K562 (cell line): ENCODE measurements around the gene FAM234A. TPM values are rescaled to one million over a fixed set of nuclear protein-coding genes. Genes with fewer than 3 reads are reported as not detected.

Source experiments
- ATAC-seq: fragments of 200-7000 bp; cut with Tn5 transposase; 3 replicates; pipeline ENCODE4 v1.9.1; 2020; ENCODE audit warnings: moderate library complexity
- BruUV-seq: library from RNA; stranded (reverse); fragments of 400-500 nt; replicated peaks from 2 replicates; lab custom pipeline; 2021; lab: Mats Ljungman, UMichigan
- CTCF ChIA-PET: fragments of 300-600 bp; formaldehyde crosslinking; extraction: SDS; loops from one replicate; lab custom pipeline; 2021; ENCODE audit warnings: low intra/inter-chr PET ratio; lab: Yijun Ruan, JAX
- POLR2A ChIA-PET: fragments of 300-600, 350-650 bp; sonication (Branson Sonifier 250); formaldehyde crosslinking; extraction: SDS; loops from one replicate; lab custom pipeline; 2021; ENCODE audit warnings: antibody characterized with exemption, inconsistent platforms; lab: Yijun Ruan, JAX
- DNase-seq, 4 experiments: peaks; one replicate each; pipeline versions ENCODE4 v3.0.0 to v3.0.0-alpha.2; 2011 to 2018; ENCODE audit warnings: low spot score in 3 of 4, mixed read lengths in 3 of 4; ENCODE audit errors: extremely low read depth in 1 of 4
- FAIRE-seq: peaks from 2 replicates; lab custom pipeline; 2011; peaks lifted over from hg19 to GRCh38; lab: Jason Lieb, UNC
- H2AFZ ChIP-seq: 2 replicates; pipeline ENCODE4 v1.6.0; 2011; ENCODE audit warnings: low read depth, low read length, control low read depth, inconsistent platforms
- H3K27ac ChIP-seq: fragments of 200-600 bp; 3 replicates; pipeline ENCODE4 v1.8.0; 2011; ENCODE audit warnings: low read depth, mild to moderate bottlenecking, control low read depth, inconsistent platforms, low read length, moderate library complexity, mixed read lengths; ENCODE audit errors: extremely low read depth
- H3K27me3 ChIP-seq, 2 experiments: fragments of 300-600 bp in 1 of 2; 2 replicates in 1 of 2; 3 replicates in 1 of 2; pipeline versions ENCODE4 v1.6.0 to v1.8.0; 2011; ENCODE audit warnings: inconsistent platforms in 2 of 2, low read length in 2 of 2, mild to moderate bottlenecking in 1 of 2, mixed read lengths in 1 of 2, moderate library complexity in 1 of 2; ENCODE audit not compliant: control insufficient read depth in 2 of 2, insufficient read depth in 2 of 2
- H3K36me3 ChIP-seq: fragments of 300-600 bp; 3 replicates; pipeline ENCODE4 v1.8.0; 2011; ENCODE audit warnings: mild to moderate bottlenecking, low read length, inconsistent platforms; ENCODE audit not compliant: control insufficient read depth, insufficient read depth
- H3K4me1 ChIP-seq, 2 experiments: fragments of 200-600 bp in 1 of 2; replicated peaks in 1 of 2; 2 replicates in 1 of 2; 3 replicates in 1 of 2; pipeline versions ENCODE4 v1.5.1 to v1.8.0; 2011; ENCODE audit warnings: inconsistent platforms in 2 of 2, low read length in 2 of 2, mild to moderate bottlenecking in 1 of 2, mixed read lengths in 1 of 2, moderate library complexity in 1 of 2; ENCODE audit not compliant: control insufficient read depth in 2 of 2, insufficient read depth in 2 of 2
- H3K4me2 ChIP-seq: 2 replicates; pipeline ENCODE4 v1.6.1; 2011; ENCODE audit warnings: low read length, control low read depth, inconsistent platforms, mixed read lengths; ENCODE audit not compliant: insufficient read depth
- H3K4me3 ChIP-seq: fragments of 200-600 bp; sonication (generic), shearing (Covaris generic); 2 replicates; pipeline ENCODE4 v1.5.1; 2016; ENCODE audit warnings: control low read depth, inconsistent platforms
- H3K79me2 ChIP-seq: fragments of 200-600 bp; 3 replicates; pipeline ENCODE4 v1.8.0; 2011; ENCODE audit warnings: low read length, inconsistent platforms; ENCODE audit not compliant: control insufficient read depth, insufficient read depth
- H3K9ac ChIP-seq, 2 experiments: 2 replicates each; pipeline versions ENCODE4 v1.6.0 to v1.6.1; 2011; ENCODE audit warnings: low read depth in 2 of 2, low read length in 2 of 2, control low read depth in 1 of 2, inconsistent platforms in 1 of 2, mild to moderate bottlenecking in 1 of 2, mixed read lengths in 1 of 2; ENCODE audit not compliant: insufficient read depth in 1 of 2
- H3K9me1 ChIP-seq: one replicate; pipeline ENCODE4 v1.6.0; 2011; ENCODE audit warnings: inconsistent platforms, mild to moderate bottlenecking, low read length, moderate library complexity; ENCODE audit not compliant: control insufficient read depth, insufficient read depth
- H3K9me3 ChIP-seq: replicated peaks from 2 replicates; pipeline ENCODE4 v1.5.1; 2011; ENCODE audit warnings: low read depth, low read length, inconsistent platforms; ENCODE audit not compliant: control insufficient read depth, insufficient read depth
- H4K20me1 ChIP-seq: replicated peaks from 2 replicates; pipeline ENCODE4 v1.6.1; 2011; ENCODE audit warnings: low read length, inconsistent platforms, mixed read lengths; ENCODE audit not compliant: control insufficient read depth, insufficient read depth
- GTF2A2 ChIP-seq: IDR thresholded peaks from 2 replicates; pipeline ENCODE4 v1.6.1; 2016; ENCODE audit warnings: mild to moderate bottlenecking, missing genetic modification characterization, missing compliant biosample characterization
- JUN ChIP-seq, 2 experiments: sonication (generic) in 1 of 2; formaldehyde crosslinking in 1 of 2; IDR thresholded peaks; 2 replicates each; pipeline versions ENCODE4 v1.6.1 to v1.8.0; 2012 to 2022; ENCODE audit warnings: borderline replicate concordance in 2 of 2, mild to moderate bottlenecking in 2 of 2, improper control_type of control experiment in 1 of 2, low read depth in 1 of 2, low read length in 1 of 2, missing genetic modification reagents in 1 of 2
- L3MBTL2 ChIP-seq: fragments of 450-650 bp; IDR thresholded peaks from 2 replicates; pipeline ENCODE4 v1.6.1; 2016; ENCODE audit warnings: mild to moderate bottlenecking, moderate library complexity
- MAFK ChIP-seq: IDR thresholded peaks from 2 replicates; pipeline ENCODE4 v1.6.1; 2011; ENCODE audit warnings: low read length, improper control_type of control experiment
- MAX ChIP-seq: sonication (generic); formaldehyde crosslinking; IDR thresholded peaks from 2 replicates; pipeline ENCODE4 v1.9.0; 2022; ENCODE audit warnings: mild to moderate bottlenecking, missing genetic modification reagents
- PHF20 ChIP-seq: fragments of 450-650 bp; IDR thresholded peaks from 2 replicates; pipeline ENCODE4 v1.6.1; 2018; ENCODE audit not compliant: partially characterized antibody
- RCOR1 ChIP-seq, 2 experiments: IDR thresholded peaks; 2 replicates each; pipeline ENCODE4 v1.6.1; 2012; ENCODE audit warnings: low read depth in 2 of 2, low read length in 2 of 2, borderline replicate concordance in 1 of 2, improper control_type of control experiment in 1 of 2
- SIN3A ChIP-seq, 2 experiments: fragments of 150-350 bp in 1 of 2; IDR thresholded peaks; 2 replicates each; pipeline ENCODE4 v1.6.1; 2011 to 2016; ENCODE audit warnings: borderline replicate concordance in 2 of 2, low read depth in 2 of 2, low read length in 2 of 2, mild to moderate bottlenecking in 2 of 2, moderate library complexity in 2 of 2; ENCODE audit not compliant: control insufficient read depth in 1 of 2
- SLC30A9 ChIP-seq: fragments of 250-450 bp; sonication (Bioruptor Pico); IDR thresholded peaks from 2 replicates; pipeline ENCODE4 v1.8.0; 2022; ENCODE audit warnings: mild to moderate bottlenecking, moderate library complexity
- ZKSCAN8 ChIP-seq: fragments of 200-800 bp; sonication (Bioruptor generic); IDR thresholded peaks from 2 replicates; pipeline ENCODE4 v1.6.1; 2016; ENCODE audit warnings: missing genetic modification characterization, missing compliant biosample characterization
- ZNF212 ChIP-seq: fragments of 450-650 bp; formaldehyde crosslinking; IDR thresholded peaks from 2 replicates; pipeline ENCODE4 v1.4.0; 2020; ENCODE audit warnings: mild to moderate bottlenecking
- ZNF316 ChIP-seq: fragments of 450-650 bp; IDR thresholded peaks from 2 replicates; pipeline ENCODE4 v1.6.1; 2016
- ZNF347 ChIP-seq: fragments of 450-650 bp; formaldehyde crosslinking; IDR thresholded peaks from 2 replicates; pipeline ENCODE4 v1.4.0; 2020; ENCODE audit warnings: low read depth, mild to moderate bottlenecking, moderate library complexity
- WGBS: fragments of 100-300 bp; shearing (Covaris generic); methylation state at CpG from one replicate; pipeline ENCODE4 v1.1.6; 2016; ENCODE audit warnings: low coverage, mixed read lengths; ENCODE audit not compliant: insufficient coverage; ENCODE audit errors: missing lambda C conversion rate; 5-methylcytosine and 5-hydroxymethylcytosine counted together
- in situ Hi-C: fragments of 300-500 bp; cut with MboI; formaldehyde crosslinking; loops from 4 replicates; pipeline ENCODE4 v1.15.0; 2018; ENCODE audit warnings: inconsistent platforms, mixed read lengths
- intact Hi-C: fragments of 100-400 bp; cut with micrococcal nuclease; formaldehyde crosslinking; loops from 2 replicates; pipeline ENCODE4 v1.14.2; 2022
- polyA plus RNA-seq, 8 experiments: library from polyadenylated mRNA; depleted of rRNA in 4 of 8; stranded (reverse) in 5 of 8; unstranded in 3 of 8; fragments of >200 nt; fragmentation: Nextera tagmentation in 2 of 8; fragmentation: Illumina TruSeq in 1 of 8; extraction: Ambion mirVana in 2 of 8; extraction: Trizol in 1 of 8; gene quantifications; 2 replicates each; pipeline versions ENCODE4 v1.2.1 to v1.2.3, GENCODE V29; 2011 to 2014; ENCODE audit warnings: inconsistent platforms in 1 of 8, missing spikeins in 1 of 8
- total RNA-seq, 7 experiments: library from RNA; depleted of rRNA in 6 of 7; stranded (reverse); fragments of >200 nt in 6 of 7; fragmentation: Illumina TruSeq in 2 of 7; extraction: Trizol in 2 of 7; gene quantifications; 2 replicates each; pipeline versions ENCODE4 v1.2.1 to v1.2.3, GENCODE V29; 2011 to 2021; ENCODE audit warnings: low replicate concordance in 1 of 7
- TF ChIP-seq, protein P1 (sequence below): fragments of 450-650 bp; IDR thresholded peaks from 2 replicates; pipeline ENCODE4 v1.6.1; 2016; ENCODE audit warnings: mild to moderate bottlenecking

The FAM234A gene
- total and polyA plus RNA-seq, 9 of the 15 experiments (the other 6 are each of a cell fraction or from before 2014, with no cell fraction given) = 1.0 to 47.9 (median 15.0) TPM

DNA sequence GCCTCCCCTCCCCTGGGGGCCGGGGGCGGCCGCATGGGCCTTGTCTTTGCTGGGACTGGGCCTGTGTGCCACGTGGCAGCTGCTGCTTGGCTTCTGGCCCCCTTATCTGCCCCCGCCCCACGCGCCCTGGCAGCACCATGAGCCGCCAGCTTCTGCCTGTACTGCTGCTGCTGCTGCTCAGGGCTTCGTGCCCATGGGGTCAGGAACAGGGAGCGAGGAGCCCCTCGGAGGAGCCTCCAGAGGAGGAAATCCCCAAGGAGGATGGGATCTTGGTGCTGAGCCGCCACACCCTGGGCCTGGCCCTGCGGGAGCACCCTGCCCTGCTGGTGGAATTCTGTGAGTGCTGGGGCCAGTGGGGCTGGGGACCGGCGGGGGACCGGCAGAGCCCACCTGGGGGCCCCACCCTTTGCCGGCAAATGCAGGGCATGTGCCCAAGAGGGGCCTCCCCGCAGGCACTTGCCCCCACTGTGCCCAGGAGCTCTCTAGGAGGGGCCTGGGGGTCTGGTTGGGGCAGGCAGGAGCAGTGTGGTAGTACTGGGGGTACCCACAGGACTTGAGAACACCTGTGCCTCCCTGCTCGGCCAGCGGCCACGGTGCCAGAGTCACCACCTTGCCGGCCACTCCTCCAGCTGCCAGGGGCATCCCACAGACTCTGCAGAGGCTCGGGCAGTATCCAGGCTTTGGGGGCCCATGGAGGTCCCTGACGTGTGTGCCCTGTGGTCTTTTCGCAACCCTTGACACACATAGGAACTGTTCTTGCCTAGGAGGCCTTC is 48.6 kb downstream of the FAM234A start, which contains the start of gene PDIA2:
Gene PDIA2, plus strand, starts transcription at position 132 of the 773 bp plus-strand sequence. Its CDS starts 6 bp downstream, at position 138.
- FAIRE-seq = no peak
- Histone ChIP-seq H3K27me3 (no peaks in the 10 kb centered on the region), H3K9ac (peak within 1 kb of the TSS in 1 of 2 experiments; percentile 17; a peak in 1 of 4 replicates), H3K4me3 (no peak within 1 kb of the TSS), H3K4me1 (peaks cover 0 to 63% of the 10 kb centered on the region in 2 experiments; a peak in 2 of 5 replicates), H4K20me1 (no peaks in the 10 kb centered on the region), H2AFZ (no peak within 1 kb of the TSS), H3K27ac (no peak within 1 kb of the TSS), H3K36me3 (peaks cover 17% of the 10 kb centered on the region; the same call in 1 of the 3 replicates), H3K9me3 (no peaks in the 10 kb centered on the region), H3K4me2 (no peak within 1 kb of the TSS), H3K79me2 (no peaks in the 10 kb centered on the region), H3K9me1 (no peaks in the 10 kb centered on the region)
- TF ChIP-seq ZNF347 = no peak
- no peak for TF ChIP-seq PHF20
- TF ChIP-seq RCOR1 (IDR thresholded peaks at IDR 0.05; ENCODE audit: borderline replicate concordance in 1 of 2, low read depth in 2 of 2, low read length in 2 of 2) = no peak
- TF ChIP-seq ZNF316 = no peak
- no peak for TF ChIP-seq GTF2A2 (tag)
- no peak for TF ChIP-seq JUN (IDR thresholded peaks at IDR 0.05; ENCODE audit: borderline replicate concordance, low read depth, low read length)
- no peak for TF ChIP-seq JUN (CRISPR knock-in tag; IDR thresholded peaks at IDR 0.05; ENCODE audit: borderline replicate concordance)
- TF ChIP-seq ZNF212 (CRISPR knock-in tag) = no peak
- TF ChIP-seq SLC30A9 = no peak
- TF ChIP-seq, protein P1, sequence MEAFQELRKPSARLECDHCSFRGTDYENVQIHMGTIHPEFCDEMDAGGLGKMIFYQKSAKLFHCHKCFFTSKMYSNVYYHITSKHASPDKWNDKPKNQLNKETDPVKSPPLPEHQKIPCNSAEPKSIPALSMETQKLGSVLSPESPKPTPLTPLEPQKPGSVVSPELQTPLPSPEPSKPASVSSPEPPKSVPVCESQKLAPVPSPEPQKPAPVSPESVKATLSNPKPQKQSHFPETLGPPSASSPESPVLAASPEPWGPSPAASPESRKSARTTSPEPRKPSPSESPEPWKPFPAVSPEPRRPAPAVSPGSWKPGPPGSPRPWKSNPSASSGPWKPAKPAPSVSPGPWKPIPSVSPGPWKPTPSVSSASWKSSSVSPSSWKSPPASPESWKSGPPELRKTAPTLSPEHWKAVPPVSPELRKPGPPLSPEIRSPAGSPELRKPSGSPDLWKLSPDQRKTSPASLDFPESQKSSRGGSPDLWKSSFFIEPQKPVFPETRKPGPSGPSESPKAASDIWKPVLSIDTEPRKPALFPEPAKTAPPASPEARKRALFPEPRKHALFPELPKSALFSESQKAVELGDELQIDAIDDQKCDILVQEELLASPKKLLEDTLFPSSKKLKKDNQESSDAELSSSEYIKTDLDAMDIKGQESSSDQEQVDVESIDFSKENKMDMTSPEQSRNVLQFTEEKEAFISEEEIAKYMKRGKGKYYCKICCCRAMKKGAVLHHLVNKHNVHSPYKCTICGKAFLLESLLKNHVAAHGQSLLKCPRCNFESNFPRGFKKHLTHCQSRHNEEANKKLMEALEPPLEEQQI = no peak
- no peak for TF ChIP-seq L3MBTL2
- no peak for TF ChIP-seq MAX (CRISPR knock-in tag)
- TF ChIP-seq ZKSCAN8 (CRISPR knock-in tag) = no peak
- TF ChIP-seq MAFK = no peak
- TF ChIP-seq SIN3A (IDR thresholded peaks at IDR 0.05; ENCODE audit: borderline replicate concordance in 2 of 2, control insufficient read depth in 1 of 2, low read depth in 2 of 2, low read length in 2 of 2) = no peak
- CTCF ChIA-PET = no interaction called here
- POLR2A ChIA-PET = interaction anchor here (0.7 to 1.4 kb wide), 2 partner anchors 19 to 187 kb away, joined by 3 to 4 read pairs; no protein-coding TSS in a partner anchor
- WGBS = 52% methylated on average over 15 of the region's 25 CpGs
- intact Hi-C loops = no loop called here
- no peak for ATAC-seq
- BruUV-seq = no TSS peak
- no peak for DNase-seq
- in situ Hi-C loops = no loop called here
